ENCODE data around the gene CCDC8. TPM values are rescaled to one million over a fixed set of nuclear protein-coding genes. Genes with fewer than 3 reads are reported as not detected.

CCDC8 gene
- total RNA-seq, 4 donors from 2014 or later, result 4.3 to 10.1 (median 7.6) TPM

DNA sequence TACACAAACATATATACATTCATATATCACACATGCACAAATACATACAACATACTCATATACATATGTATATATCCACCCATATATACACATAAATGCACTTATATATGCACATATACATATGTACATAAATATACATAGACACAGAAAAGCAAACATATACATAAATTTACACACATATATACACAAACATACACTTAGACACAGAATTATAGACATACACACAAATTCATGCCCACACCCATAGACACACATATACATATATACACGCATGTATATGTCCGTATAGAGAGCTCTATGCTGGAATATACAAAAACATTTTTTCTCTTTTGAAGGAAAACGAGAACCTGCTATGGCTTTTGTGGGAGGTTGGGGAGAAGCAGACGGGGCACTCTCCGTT lies 37.4 kb upstream of the CCDC8 start:
- ATAC-seq, result no peak
- H3K9me3 ChIP-seq, result no peaks in the 10 kb centered on the region
- WGBS, 2 donors (ENCODE audit: low coverage in 1 of 2), result 44 to 76% methylated on average over 5 of the region's 5 CpGs
- no peaks in the 10 kb centered on the region for H3K36me3 ChIP-seq
- H3K27ac ChIP-seq, result no peak overlapping the region
- no peaks in the 10 kb centered on the region for H3K4me1 ChIP-seq
- H3K4me3 ChIP-seq, result no peak overlapping the region
- H3K27me3 ChIP-seq, result no peaks in the 10 kb centered on the region
- TF ChIP-seq POLR2AphosphoS5 (IDR thresholded peaks at IDR 0.05) (no peak), CTCF (IDR thresholded peaks at IDR 0.05) (no peak), POLR2A (IDR thresholded peaks at IDR 0.05) (no peak), EP300 (IDR thresholded peaks at IDR 0.05) (no peak)

GRCh38 chr19:46449228-46449627 lies 35.9 kb upstream of the CCDC8 start:
- ATAC-seq, result no peak
- no peaks in the 10 kb centered on the region for H3K36me3 ChIP-seq
- no peaks in the 10 kb centered on the region for H3K27me3 ChIP-seq
- H3K9me3 ChIP-seq, result no peaks in the 10 kb centered on the region
- 42 to 50% methylated on average over 4 of the region's 7 CpGs for WGBS, 2 donors (ENCODE audit: low coverage in 1 of 2)
- no peak overlapping the region for H3K27ac ChIP-seq
- H3K4me3 ChIP-seq, result no peak overlapping the region
- TF ChIP-seq EP300 (IDR thresholded peaks at IDR 0.05) (no peak), POLR2AphosphoS5 (IDR thresholded peaks at IDR 0.05) (no peak), POLR2A (IDR thresholded peaks at IDR 0.05) (no peak), CTCF (IDR thresholded peaks at IDR 0.05) (no peak)
- H3K4me1 ChIP-seq, result no peaks in the 10 kb centered on the region

GRCh38 chr19:46448601-46449000 lies 35.2 kb upstream of the CCDC8 start:
- H3K27ac ChIP-seq, result no peak overlapping the region
- 78 to 90% methylated on average over 4 to 10 of the region's 10 CpGs for WGBS, 2 donors (ENCODE audit: low coverage in 1 of 2)
- H3K9me3 ChIP-seq, result no peaks in the 10 kb centered on the region
- no peak for ATAC-seq
- TF ChIP-seq EP300 (IDR thresholded peaks at IDR 0.05), result no peak
- no peak for TF ChIP-seq POLR2AphosphoS5 (IDR thresholded peaks at IDR 0.05)
- TF ChIP-seq CTCF (IDR thresholded peaks at IDR 0.05), result no peak
- no peak for TF ChIP-seq POLR2A (IDR thresholded peaks at IDR 0.05)
- no peak overlapping the region for H3K4me3 ChIP-seq
- H3K27me3 ChIP-seq, result no peaks in the 10 kb centered on the region
- H3K36me3 ChIP-seq, result no peaks in the 10 kb centered on the region
- H3K4me1 ChIP-seq, result no peaks in the 10 kb centered on the region

DNA sequence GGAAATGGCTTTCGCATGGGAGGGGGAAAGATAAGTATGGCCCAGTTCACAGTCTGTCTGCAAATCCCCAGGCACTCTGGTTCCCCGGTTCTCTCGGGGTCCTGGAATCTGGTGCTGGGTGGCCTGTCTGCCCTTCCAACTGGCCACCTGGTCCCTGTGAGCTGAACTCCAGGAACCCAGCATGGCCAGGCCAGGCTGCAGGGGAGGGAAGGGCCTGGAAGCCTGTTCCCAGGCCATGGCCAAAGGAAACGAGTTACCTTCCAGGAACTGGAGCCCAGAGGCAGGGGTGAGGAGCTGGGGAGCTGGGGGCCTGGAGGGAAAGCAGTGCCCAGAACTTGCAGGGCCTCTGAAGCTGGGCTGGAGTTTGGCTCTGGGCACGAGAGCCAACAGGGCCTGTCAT lies 34.5 kb upstream of the CCDC8 start:
- H3K4me3 ChIP-seq, result no peak overlapping the region
- WGBS, 2 donors (ENCODE audit: low coverage in 1 of 2), result 48 to 62% methylated on average over 2 of the region's 5 CpGs
- no peak overlapping the region for H3K27ac ChIP-seq
- TF ChIP-seq CTCF (IDR thresholded peaks at IDR 0.05) (no peak), POLR2A (IDR thresholded peaks at IDR 0.05) (no peak), EP300 (IDR thresholded peaks at IDR 0.05) (no peak), POLR2AphosphoS5 (IDR thresholded peaks at IDR 0.05) (no peak)
- H3K27me3 ChIP-seq, result no peaks in the 10 kb centered on the region
- ATAC-seq, result no peak
- no peaks in the 10 kb centered on the region for H3K36me3 ChIP-seq
- H3K4me1 ChIP-seq, result peaks cover 0 to 6% (median 2%) of the 10 kb centered on the region in 3 donors
- H3K9me3 ChIP-seq, result no peaks in the 10 kb centered on the region

GRCh38 chr19:46447006-46447405 lies 33.6 kb upstream of the CCDC8 start:
- Histone ChIP-seq H3K4me3 (no peak overlapping the region), H3K36me3 (no peaks in the 10 kb centered on the region), H3K27me3 (no peaks in the 10 kb centered on the region), H3K9me3 (no peaks in the 10 kb centered on the region), H3K4me1 (peaks cover 0 to 14% (median 4%) of the 10 kb centered on the region in 3 donors), H3K27ac (no peak overlapping the region)
- WGBS, 2 donors (ENCODE audit: low coverage in 1 of 2), result 40 to 71% methylated on average over 1 to 3 of the region's 3 CpGs
- ATAC-seq, result no peak
- TF ChIP-seq POLR2AphosphoS5 (IDR thresholded peaks at IDR 0.05) (no peak), CTCF (IDR thresholded peaks at IDR 0.05) (no peak), POLR2A (IDR thresholded peaks at IDR 0.05) (no peak), EP300 (IDR thresholded peaks at IDR 0.05) (no peak)
